ENCODE data around the gene TBC1D14.

Gene TBC1D14

DNA sequence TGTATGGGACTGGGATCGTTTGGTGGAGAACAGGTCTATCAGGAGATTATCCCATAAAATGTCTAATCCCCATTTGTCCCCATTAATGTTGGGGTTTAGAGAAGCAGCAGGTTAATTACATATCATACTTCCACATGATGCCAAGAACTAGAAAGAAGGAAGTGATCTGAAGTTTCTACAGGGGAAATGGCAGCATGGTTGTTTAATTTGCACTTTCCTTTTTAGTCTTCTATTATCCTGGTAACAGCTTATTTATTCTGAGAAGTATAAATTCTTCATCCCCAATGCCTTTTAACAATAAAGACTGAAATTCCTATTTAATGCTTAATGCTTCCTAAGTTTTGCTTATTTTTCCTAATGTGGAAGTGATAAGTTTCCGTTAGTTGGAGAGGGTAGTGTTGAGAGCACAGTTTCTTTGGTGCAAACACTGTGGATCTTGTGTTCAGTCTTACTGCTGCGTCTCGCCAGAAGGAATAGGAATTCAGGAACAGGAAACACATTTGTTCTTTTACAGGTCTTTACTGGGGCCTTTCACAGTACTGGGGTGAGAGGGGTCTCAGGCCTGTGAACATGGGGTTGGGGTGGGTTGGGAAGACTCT lies 74.0 kb downstream of the TBC1D14 start:
- DNase-seq, result no peak

DNA sequence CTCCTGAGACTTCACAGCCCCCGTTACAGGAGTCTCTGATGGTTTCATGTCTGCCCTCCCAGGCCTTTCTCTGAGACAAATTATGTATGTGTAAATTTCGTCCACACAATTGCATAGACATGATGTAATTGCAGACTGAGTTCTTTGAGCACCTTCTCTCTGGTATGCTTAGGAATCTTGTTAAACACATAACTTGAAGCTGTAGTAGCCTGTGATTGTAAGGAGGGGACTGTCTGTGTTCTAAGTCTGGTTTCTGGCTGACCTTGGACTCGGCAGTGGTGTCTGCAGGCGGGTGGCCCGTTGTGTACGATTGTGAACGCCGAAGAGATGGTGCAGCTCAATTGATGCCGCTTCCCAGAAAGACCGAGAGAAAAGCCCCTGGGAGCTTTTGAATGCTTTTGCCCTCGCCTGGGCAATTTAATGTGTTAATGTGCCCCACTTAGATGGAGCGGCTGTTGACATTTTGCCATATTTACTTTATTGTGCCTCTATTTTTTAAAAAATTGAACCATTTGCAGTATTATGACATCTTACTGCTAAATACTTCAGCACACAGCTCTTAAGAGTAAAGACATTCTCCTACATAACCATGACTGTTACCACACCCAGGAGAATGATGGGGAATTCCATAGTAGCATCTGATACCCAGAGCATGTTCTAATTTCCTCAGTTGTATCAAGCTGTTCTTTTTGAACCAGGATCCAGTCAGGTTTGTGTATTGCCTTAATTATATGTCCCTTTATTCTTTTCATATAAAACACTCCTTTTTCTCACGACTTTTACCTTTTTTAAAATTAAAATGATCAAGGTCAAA lies 75.2 kb downstream of the TBC1D14 start:
- DNase-seq, result no peak

DNA sequence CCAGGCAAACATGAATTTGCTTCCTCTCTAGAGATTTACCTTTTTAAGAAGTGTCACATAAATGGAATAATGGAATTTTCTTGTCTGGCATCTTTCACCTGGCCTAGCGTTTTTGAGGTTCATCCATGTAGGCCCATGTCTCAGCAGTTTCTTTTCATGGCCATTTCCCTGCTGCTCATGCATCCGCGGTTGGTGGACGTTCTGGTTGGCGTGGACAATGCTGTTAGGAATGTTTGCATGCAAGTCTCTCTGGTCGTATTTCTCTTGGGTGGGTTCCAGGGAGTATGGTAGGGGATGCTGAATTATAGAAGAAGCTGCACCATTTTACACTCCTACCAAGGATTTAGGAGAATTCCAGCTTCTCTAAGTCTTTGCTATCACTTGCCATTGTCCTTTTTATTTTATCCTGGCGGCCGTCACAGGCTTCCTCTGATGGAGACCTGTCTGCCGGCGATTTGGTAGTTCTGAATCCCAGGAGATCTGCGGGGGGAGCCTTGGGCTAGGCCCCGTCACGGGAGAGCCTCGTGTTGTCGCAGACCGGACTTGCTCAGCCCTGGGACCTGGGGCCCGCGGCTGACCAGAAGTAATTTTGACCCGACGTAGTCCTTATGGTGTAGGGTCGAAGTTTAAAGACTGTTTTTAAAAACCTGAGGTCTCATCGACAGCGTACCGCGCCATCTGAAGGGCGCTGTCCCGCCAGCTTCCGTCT lies 76.6 kb downstream of the TBC1D14 start:
- DNase-seq, result no peak

DNA sequence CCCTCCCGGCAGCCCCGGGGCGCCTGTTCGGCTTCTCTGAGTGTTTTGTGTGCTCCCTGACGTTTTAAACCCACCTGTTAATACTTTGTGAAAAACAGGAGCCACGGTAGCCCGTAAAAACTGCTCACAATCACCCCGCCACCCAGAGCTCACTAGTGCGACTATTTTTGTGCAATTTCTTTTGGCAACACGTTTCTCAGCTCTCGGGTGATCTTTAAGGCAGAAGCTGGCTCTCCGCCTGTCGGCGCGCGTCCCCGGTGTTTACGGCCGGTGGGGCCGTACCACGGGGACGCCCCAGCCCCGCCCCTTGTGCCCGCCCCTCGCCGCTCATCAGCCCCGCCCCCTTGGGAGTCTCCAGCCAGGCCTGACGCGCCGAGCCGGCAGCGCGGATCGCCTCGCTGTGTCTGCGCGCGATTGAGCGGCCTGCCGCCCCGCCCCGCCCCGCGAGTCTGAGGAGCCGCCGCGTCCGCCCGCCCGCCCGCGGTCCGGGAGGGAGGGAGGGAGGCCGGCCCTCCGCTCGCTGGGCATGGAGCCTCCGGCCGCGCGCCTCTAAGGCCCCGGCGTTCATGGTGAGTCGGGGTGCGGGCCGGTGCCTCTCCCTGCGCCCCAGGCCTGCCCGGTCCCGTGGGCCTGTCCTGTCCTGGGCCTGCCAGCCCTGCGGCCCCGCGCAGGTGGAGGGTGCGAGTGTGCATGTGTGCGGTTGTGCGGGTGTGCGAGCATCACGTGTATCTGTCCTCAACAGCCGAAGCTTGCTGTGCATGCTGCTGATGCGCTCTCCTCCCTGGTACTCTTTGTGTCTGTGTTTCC lies 77.4 kb downstream of the TBC1D14 start:
- peak; percentile 89 to 92 for DNase-seq

DNA sequence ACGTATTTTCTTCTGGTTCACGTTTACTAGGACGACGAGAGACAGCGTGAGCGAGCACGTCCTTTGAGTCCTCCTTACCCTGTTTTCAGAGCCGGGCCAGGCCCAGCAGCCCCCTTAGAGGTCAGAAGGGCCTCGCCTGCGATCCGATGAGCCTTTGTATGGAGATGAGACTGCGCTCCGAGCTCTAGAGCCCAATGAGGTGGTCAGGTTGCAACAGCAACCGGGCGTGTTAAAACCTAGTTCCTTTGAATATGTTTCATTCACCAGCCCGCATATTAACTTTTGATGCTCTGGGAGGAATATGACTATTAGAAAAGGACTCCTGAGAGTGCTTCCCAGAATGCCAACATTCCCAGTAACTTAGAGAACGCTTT lies 77.9 kb downstream of the TBC1D14 start:
- DNase-seq, result no peak

DNA sequence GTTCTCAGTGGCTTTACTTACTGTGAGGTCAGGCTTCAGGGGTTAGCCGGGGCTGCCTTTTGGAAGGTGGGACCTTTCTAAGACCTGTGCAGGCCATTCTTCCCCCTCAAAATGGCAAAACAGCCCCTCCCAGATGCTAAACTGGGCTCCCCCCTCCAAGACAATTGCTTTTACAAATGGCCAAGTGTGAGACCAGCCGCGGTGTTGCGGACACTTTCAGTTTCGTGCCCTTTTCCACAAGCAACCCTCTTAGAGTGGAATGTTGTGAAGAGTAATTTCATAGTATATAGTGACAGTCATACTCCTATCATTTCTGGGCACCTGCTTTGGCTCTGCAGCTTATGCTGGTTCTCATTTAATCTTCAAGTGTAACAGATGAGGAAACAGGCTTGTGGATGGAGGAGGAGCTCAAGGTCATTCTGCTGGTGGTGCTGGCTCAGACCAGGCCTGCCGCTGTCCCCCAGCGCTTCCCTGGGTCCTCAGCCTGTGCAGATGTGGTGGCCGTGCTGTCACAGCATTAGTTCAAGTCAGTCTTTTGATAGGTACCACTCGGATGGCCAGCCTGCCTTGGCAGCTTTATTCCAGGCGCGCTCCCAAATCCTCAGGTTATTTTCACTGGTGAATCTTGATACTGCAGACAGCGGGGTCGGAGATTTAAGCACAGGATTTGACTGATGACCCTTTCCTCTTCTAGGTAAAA lies 78.5 kb downstream of the TBC1D14 start:
- DNase-seq, result no peak

DNA sequence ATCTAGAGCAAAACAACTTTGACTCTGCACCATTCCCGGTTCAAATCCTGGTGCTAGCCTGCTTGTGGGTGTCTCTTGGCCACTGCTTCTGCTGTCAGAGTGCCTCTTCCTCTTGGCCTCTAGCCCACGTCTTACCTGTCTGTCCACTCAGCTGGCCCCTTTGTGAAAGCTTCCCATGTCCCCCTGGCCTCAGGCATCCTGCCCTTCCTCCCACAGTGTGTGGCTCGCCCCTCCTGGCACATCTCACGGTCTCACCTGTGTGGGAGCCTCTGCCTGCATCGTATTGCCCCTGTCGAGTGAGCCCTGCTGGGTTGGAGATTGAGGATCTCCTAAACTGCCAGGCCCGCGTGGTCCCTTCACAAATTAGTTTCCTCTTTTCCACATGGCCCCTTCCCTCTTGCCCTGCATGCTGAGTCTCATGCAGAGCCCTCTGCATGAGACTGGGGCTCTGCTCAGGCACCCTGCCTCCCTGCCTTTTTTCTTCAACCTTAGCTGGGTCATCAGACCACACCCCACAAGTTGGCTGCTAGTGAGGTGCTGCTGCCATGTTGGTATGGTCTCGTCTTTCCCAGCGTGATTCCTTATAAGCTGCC lies 79.8 kb downstream of the TBC1D14 start:
- no peak for DNase-seq

DNA sequence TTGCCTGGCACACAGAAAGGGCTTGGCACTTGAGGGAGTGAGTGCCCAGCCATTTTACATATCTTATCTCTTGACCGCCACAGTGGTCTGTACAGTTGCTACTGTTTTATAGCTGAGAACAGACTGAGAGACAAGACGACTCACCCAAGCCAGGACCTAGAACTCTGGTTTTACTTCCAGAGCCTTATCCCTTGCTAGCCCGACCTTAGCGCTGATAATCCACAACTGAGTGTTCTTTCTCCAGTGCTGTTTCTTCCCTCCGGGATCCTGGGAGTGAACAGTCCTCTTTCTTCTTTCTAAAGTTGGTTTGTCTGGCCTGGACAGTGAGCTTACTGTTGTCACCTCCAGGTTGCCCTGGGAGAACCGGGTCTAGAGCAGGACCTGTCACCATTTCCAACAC lies 81.0 kb downstream of the TBC1D14 start:
- no peak for DNase-seq

DNA sequence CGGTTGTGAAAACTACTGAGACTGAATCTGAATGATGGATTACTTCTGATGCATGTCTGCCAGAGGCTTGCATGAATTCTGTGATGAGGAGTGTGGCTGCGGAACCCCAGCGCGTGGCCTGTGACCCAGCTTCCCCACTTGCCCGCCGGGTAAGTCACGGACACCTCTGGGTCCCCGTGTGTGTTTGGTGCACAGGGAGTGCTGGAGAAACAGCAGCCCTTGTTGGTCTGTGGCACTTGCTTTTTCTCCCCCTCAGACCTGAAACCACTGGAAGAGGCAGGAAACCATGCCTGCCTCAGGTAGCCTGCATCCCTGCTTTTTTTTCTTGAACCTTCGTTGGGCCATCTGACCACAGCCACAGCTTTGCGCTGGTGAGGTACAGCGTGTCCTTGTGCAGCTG lies 81.6 kb downstream of the TBC1D14 start:
- DNase-seq, result no peak

DNA sequence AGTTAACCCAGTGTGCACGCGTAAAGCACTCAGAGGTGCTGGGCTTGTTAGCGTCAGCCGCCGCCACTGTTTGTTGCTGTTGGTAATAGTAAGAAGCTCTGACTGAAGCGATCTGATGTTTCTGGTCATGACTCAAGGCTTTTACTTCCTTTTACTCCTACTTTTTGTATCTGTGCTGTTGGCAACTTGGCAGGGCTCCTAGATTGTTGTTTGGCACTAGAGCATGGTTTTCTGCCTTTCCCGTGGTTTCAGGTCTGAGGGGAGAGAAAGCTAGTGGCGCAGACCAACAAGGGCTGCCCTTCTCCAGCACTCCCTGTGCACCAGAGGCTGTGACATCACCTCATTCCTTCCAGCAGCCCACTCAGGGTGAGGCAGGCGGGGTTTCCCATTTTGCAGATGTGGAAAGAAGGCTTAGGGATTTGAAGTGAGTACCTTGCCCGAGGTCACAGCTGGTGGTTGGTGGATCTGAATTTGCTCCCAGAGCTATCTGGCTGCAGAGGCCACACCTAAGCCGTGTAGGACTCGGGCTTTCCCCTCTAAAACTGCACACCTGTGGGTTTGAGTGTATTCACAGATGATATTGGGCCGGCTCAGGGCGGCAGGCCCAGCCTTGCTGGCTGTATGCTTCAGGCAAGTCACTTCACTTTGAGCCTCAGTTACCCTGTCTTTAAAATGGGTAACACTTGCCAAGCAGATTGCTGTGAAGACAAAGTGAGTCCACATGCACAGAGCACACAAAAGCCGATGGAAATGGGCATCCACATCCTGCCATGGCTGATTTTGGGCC lies 82.3 kb downstream of the TBC1D14 start:
- no peak for DNase-seq

DNA sequence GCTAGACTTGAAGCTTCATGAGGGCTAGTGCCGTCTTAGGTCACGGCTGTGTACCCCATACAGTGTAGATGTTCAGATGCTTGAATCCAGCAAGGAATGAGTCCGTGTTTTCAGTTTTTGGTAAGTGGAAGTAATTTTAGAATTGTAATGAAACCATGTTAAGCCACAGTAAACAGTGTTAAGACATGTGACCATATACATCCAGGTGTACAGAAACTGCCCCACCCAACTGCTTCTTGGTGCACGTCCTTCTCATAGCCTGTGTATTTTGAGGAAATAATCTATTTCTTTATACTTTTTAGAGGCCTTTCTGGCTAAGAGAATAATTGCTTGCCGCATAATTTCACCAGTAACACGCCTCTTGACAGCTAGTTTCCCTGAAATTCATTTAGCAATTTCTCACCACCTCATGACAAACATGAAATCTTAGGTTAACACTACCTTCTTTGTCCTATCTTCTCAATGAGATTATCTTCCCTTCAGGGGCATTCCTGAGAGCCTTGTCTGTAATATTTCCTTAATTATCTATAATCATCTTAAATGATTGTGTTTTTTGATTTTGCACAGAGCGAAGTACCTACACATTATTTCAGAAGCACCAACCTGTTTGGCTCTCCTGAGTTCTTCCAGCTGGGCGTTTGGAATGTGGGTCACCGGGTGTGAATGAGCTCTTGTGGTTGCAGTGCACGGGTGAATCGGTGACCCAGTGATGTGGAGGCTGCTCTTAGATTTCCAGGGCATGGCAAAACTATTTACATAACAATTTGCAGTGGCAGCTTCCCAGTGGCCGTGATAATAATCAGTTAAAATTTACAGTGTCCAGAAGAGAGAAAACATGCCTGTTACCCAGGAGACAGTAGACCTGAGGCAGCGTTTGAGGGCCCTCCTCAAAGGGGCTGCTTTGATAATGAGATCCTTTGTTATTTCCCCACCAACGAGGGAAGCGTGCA lies 83.4 kb downstream of the TBC1D14 start:
- no peak for DNase-seq

DNA sequence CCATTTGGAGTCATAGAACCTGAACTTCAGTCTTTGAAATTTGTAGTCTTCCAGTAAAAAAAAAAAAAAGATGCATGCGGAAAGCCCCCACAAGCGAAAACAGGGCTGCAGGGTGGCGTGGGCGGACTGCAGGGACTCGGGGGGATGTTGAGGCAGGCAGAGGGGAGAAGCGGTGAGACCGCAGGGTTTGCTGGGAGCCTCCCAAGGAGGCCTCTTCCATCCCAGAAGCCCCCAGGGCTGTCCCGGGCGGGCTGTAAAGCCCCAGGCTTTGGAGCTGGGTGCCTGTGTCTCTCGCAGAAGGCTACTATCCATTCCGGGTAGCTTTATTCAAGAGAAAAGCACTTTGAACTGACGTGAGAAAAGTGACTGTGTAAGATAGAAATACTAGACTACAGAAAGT lies 86.9 kb downstream of the TBC1D14 start:
- DNase-seq, result no peak

DNA sequence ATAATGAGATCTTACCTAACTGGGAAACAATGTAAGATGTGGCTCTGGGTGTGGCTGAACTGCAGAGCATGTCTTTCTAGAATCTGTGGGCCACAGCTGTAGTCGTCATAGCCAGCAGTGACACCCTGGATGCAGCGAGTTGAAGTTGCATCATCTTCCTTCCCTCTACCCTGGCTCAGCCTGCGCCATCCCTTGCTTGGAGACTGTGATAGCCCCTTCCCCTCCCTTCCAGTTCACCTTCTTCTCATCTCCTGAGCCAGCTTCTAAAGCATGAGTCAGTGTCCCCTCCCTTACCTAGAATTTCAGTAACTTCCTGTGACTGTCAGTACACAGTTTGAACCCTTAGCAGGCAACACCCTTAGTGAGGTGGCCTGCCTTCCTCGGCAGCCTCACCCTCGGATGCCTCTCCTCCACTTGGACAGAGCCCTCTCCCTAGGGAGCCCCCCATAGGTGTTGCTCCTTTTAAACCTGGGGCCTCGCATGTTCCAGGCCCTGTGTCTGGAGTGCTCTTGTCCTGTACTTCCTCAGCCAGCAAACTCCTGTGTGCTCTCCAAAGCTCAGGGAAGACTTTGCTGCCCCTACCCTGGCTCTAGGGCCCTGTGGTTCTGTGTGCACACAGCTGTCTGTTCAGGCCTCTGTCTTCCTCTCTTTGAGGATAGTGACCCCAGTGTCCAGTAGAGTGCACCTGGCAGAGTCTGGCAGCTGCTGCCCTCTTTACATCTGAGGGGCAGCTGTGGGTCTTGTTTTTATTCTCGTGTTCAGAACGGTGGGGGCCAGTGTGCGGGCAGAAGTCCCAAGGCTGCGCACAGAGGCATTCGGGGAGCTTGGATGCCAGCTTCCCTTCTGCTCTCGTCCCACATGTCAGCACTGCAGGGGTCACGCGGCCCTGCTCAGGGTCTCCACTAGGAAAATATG lies 89.8 kb downstream of the TBC1D14 start:
- DNase-seq, result no peak

DNA sequence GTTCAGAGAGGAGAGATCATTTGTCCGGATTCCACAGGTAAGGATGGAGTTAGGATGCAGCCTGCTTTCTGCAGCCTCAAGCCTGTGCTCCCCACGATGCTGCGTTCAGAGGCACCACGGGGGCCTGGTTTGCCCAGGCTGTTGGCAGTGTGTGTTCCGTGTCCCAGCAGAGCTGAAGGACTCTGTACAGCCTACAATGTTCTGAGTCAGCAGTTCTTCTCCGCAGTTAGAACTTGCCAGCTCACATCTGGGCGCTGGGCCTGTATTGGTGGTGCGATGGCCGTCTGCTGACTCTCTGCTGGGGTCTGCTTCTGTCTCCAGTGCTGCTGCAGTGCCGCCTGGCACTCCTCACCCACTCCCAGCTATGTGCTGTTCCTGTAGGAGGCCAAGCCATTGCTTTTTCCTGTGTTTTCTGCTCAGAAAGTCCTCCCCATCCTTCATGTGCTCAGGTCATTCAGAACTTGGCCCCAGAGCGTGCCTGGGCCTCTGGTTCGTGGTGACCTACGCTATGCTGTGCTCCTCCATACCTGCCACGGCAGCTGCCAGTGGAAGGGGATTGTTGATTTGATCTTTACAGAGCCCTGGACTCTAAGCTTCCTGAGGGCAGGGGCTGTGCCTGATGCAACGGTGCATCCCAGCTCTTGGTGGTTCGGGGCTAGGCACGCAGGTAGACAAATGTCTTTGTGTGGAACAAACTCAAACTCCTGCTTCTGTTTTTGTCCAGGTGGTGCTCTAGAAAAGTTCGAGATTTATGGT lies 91.0 kb downstream of the TBC1D14 start:
- no peak for DNase-seq

DNA sequence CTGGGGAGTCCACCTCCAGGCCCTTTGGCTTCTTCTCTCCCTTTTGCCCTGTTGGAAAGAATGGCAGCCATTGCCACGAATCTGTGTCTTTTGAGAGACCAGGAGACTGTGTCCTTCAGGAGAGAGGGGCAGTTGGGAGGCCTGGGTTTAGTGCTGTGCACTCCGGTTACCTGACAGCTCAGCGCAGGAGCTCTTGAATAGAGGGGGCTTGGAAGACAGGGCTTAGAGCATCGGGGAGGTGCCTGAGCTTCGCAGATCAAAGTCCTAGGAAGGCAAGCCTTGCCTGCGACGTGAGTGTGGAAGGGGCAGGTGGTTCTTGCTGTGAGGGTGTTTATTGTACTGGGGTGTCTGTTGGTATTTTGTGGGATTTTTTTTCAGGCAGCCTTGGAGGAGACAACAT lies 91.6 kb downstream of the TBC1D14 start:
- DNase-seq, result no peak

DNA sequence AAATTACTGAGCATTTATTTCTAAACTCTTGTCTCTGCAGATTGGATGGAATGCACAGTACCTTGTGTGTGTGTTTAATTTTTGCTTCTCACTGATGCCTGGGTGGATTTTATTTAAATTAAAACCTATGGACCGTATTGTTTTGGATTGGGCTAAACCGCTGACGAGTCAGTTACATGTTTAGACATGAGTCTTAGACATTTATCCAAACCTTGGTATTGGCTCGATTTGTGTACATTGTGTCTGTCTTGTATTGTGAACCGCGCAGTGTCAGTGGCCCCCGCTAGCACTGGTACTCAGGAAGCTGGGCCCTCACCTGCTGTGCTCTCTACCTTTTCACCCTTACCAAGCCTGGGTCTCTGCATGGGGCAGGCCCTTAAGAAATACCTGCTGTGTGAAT lies 92.7 kb downstream of the TBC1D14 start:
- no peak for DNase-seq

DNA sequence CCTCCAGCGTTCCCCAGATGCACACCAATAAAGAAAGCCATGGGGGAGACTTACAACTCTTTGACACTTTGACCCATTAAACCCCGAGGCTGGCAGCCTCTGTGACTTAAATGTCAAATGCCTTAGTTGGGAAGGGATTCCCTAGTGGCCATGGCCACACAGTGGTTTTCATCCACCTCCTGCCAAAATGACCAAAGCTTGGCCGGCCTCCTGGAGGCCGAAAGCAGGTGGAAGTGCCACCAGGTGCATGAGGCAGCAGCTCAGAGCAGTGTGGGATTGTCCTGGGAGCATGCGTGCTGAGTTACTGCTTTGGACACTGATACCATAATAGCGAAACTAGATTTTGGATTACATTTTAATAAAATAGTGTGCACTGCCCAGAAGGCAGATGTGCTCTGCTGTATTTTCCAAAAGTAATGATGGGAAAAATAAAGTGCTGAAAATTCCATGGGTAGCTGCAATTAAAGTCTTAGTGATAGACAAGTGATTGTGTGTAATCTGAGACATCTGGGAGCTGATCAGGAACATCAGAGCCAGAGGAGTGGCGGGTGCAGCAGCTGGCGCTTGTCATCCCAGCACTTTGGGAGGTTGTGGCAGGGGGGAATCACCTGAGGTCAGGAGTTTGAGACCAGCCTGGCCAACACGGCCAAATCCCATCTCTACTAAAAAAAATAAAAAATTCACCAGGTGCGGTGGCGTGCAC lies 93.7 kb downstream of the TBC1D14 start:
- no peak for DNase-seq

DNA sequence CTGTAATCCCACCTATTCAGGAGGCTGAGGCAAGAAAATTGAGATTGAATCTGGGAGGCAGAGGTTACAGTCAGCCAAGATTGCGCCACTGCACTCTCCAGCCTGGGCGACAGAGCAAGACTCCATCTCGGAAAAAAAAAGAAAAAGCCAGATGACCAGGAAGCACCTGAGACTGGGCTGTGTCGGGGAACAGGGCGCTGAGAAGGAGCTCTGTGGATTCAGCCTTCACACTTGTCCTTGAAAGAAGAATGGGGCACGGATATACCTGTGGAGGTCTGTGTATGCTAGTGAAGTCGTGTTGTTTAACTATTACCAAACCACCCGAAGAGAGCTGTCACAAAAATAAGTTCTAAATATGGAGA lies 94.2 kb downstream of the TBC1D14 start:
- no peak for DNase-seq
